Psoas muscle (tissue), 8 donors: ENCODE measurements around the gene VPS36. TPM values are rescaled to one million over a fixed set of nuclear protein-coding genes. Genes with fewer than 3 reads are reported as not detected.
"Not testable (repeated sequence)": the region's sequence is repeated elsewhere in the genome, so short reads cannot be mapped to it uniquely, and the experiment has no call there.

Experiments used
- ATAC-seq, 4 donors: fragments of 200-7000 bp; cut with Tn5 transposase; one replicate each; pipeline ENCODE4 v1.9.1; 2020; ENCODE audit warnings: moderate library complexity in 3 of 4, mild to moderate bottlenecking in 2 of 4
- DNase-seq, 2 donors: peaks; one replicate each; pipeline ENCODE4 v3.0.0-alpha.2; 2020
- H3K27ac ChIP-seq: fragments of 200-600 bp; one replicate; pipeline ENCODE4 v1.8.0; 2022
- H3K27me3 ChIP-seq, 3 donors: fragments of 200-600 bp in 1 of 3; one replicate each; pipeline versions ENCODE4 v1.6.1 to v1.8.0; 2013 to 2022; ENCODE audit warnings: low read length in 2 of 3, mild to moderate bottlenecking in 2 of 3, moderate library complexity in 1 of 3; ENCODE audit not compliant: insufficient read depth in 3 of 3
- H3K36me3 ChIP-seq, 2 donors: fragments of 200-600 bp in 1 of 2; one replicate each; pipeline versions ENCODE4 v1.6.1 to v1.8.0; 2013 to 2022; ENCODE audit warnings: low read depth in 1 of 2, mild to moderate bottlenecking in 1 of 2, moderate library complexity in 1 of 2; ENCODE audit not compliant: insufficient read depth in 1 of 2
- H3K4me1 ChIP-seq: fragments of 200-600 bp; one replicate; pipeline ENCODE4 v1.8.0; 2022
- H3K4me3 ChIP-seq: fragments of 200-600 bp; one replicate; pipeline ENCODE4 v1.8.0; 2022; ENCODE audit warnings: mild to moderate bottlenecking
- H3K9me3 ChIP-seq: fragments of 200-600 bp; one replicate; pipeline ENCODE4 v1.8.0; 2022
- WGBS, 3 donors: extraction: QIAGEN DNeasy Blood & Tissue Kit; methylation state at CpG; one replicate each; pipeline versions ENCODE4 v1.1.6 to v1.1.7; 2013; 5-methylcytosine and 5-hydroxymethylcytosine counted together
- intact Hi-C, 2 donors: fragments of 100-400 bp; cut with DNase I; formaldehyde crosslinking; loops; one replicate each; pipeline versions ENCODE4 v1.11.0 to v1.14.2; 2022
- long read RNA-seq, 2 donors: library from polyadenylated mRNA; unstranded; transcript quantifications; one replicate each; pipeline ENCODE4 v2.0.0, GENCODE V29; 2021
- polyA plus RNA-seq, 3 donors: library from polyadenylated mRNA; stranded (reverse); fragments of 200-250 nt; gene quantifications; one replicate each; pipeline ENCODE4 v1.2.3, GENCODE V29; 2013
- total RNA-seq, 4 donors: library from RNA; stranded (reverse); fragmentation: NEBNext Ultra II Directional in 2 of 4; extraction: Animal tissue kit (Norgen Biotek cat#: 25700) in 2 of 4; gene quantifications; one replicate each; pipeline versions ENCODE4 v1.2.1 to v1.2.4, GENCODE V29; 2021 to 2023
- TF ChIP-seq, protein P1 (sequence below): fragments of 200-600 bp; IDR thresholded peaks from one replicate; pipeline ENCODE4 v1.8.0; 2022; ENCODE audit warnings: antibody characterized with exemption
- donor health status: healthy with polysubstance abuse.
- donor health status: DM: no; HTN: no; CAD: no; lungs with moderate emphysema.
- donor health status: Bipolar disorder and iron deficiency.
- donor health status: healthy.
- donor health status: DM: yes; HTN: yes; CAD: no.
- donor health status: DM: no; HTN: no; CAD: no.
- donor health status: DM: no; HTN: no; CAD: no.
- donor health status: DM: yes; HTN: yes; CAD: no.

The VPS36 gene, protein sequence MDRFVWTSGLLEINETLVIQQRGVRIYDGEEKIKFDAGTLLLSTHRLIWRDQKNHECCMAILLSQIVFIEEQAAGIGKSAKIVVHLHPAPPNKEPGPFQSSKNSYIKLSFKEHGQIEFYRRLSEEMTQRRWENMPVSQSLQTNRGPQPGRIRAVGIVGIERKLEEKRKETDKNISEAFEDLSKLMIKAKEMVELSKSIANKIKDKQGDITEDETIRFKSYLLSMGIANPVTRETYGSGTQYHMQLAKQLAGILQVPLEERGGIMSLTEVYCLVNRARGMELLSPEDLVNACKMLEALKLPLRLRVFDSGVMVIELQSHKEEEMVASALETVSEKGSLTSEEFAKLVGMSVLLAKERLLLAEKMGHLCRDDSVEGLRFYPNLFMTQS
- total RNA-seq (10 to 100 TPM; 28.5 to 35.2 (median 31.3) TPM), polyA plus RNA-seq (10 to 100 TPM; 15.5 to 29.2 (median 19.4) TPM)
- long read RNA-seq, donor 1, full-length matches to known transcripts, result 24 of 39 reads
- long read RNA-seq, donor 1, partial matches to known transcripts, result 4 of 39 reads
- long read RNA-seq, donor 1, other reads (novel, unspliced or antisense), result 11 of 39 reads
- long read RNA-seq, donor 2, full-length matches to known transcripts, result 43 of 66 reads
- long read RNA-seq, donor 2, partial matches to known transcripts, result 11 of 66 reads
- long read RNA-seq, donor 2, other reads (novel, unspliced or antisense), result 12 of 66 reads

DNA sequence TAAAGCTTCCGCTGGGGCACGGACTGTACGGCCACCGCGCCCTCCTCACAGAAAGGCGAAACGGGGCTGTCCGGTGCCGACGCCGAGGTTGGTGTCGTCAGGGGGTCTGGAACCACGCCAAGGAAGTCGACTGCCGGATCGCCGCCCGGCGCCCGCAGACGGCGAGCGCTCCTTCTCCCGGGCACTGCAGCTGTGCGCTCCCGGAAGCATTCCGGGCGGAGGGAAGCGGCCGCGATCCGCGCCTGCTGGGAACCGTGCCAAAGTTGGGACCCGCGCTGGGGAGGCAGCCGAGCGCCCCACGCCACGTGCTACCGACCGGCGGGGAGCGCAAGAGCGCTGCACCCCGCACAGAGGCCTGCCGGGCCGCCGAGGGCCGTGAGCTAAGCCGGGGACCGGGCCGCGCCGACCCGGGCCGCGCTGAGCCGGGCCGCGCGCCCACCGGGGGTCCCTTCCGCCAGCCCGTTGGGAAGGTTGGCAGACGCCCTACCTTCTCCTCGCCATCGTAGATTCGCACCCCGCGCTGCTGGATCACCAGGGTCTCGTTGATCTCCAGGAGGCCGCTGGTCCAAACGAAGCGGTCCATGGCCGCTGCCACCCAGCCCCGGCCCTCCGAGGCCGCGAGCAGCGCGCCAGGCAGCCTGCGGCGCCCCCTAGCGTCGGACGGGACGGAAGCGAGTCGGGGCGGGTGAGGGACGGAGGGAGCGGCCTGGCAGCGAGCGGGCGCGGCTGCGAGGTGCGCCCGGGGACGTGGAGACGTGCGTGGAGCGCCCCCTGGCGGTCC, at the start of gene VPS36:
VPS36 (minus strand) TSS at position 623 of the 781 bp plus-strand sequence; CDS start at position 583, 40 bp downstream.
- peak within 1 kb of the TSS; percentile 99 for H3K27ac ChIP-seq
- intact Hi-C loops, result loop anchor here (2.0 to 10.0 kb wide), 6 partner anchors 103 to 445 kb away; partner anchors contain the start of gene SUGT1 (in 2 of the 2)
- ATAC-seq (peak; percentile 89 to 94 (median 91)), DNase-seq (peak; percentile 97 to 98)
- TF ChIP-seq, protein P1, sequence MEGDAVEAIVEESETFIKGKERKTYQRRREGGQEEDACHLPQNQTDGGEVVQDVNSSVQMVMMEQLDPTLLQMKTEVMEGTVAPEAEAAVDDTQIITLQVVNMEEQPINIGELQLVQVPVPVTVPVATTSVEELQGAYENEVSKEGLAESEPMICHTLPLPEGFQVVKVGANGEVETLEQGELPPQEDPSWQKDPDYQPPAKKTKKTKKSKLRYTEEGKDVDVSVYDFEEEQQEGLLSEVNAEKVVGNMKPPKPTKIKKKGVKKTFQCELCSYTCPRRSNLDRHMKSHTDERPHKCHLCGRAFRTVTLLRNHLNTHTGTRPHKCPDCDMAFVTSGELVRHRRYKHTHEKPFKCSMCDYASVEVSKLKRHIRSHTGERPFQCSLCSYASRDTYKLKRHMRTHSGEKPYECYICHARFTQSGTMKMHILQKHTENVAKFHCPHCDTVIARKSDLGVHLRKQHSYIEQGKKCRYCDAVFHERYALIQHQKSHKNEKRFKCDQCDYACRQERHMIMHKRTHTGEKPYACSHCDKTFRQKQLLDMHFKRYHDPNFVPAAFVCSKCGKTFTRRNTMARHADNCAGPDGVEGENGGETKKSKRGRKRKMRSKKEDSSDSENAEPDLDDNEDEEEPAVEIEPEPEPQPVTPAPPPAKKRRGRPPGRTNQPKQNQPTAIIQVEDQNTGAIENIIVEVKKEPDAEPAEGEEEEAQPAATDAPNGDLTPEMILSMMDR, result peak; percentile 100
- H3K4me1 ChIP-seq, result peaks cover 28% of the 10 kb centered on the region
- no peaks in the 10 kb centered on the region for H3K27me3 ChIP-seq
- H3K9me3 ChIP-seq, result no peaks in the 10 kb centered on the region
- peak within 1 kb of the TSS; percentile 91 for H3K4me3 ChIP-seq
- no peaks in the 10 kb centered on the region for H3K36me3 ChIP-seq
- WGBS, 3 donors, result 0 to 1% (median 0%) methylated on average over 69 to 105 of the region's 105 CpGs

DNA sequence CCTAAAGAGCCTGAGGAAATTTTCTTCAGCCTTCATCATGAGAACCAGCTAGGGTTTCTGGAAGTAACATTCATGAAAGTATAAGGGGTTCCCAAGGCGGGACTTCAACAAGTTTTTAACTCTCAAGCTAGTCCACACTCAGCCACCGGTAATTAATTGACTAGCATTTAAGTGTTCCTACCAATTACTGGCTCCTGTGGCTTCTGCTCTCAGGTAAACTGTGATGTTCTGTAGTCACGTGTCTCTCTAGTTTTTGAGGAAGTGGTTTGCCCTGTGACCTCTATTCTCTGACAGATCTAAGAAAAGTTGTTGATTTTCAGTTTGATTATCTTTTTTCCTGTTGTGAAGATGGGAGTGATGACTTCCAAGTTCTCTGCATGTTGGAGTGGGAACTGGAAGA, 47.5 kb upstream of the VPS36 start:
- H3K36me3 ChIP-seq, H3K4me1 ChIP-seq, DNase-seq, H3K4me3 ChIP-seq, H3K9me3 ChIP-seq, H3K27ac ChIP-seq, H3K27me3 ChIP-seq, intact Hi-C loops, ATAC-seq: not testable (repeated sequence)
- 63 to 95% (median 82%) methylated on average over 2 to 3 of the region's 3 CpGs for WGBS, 3 donors

DNA sequence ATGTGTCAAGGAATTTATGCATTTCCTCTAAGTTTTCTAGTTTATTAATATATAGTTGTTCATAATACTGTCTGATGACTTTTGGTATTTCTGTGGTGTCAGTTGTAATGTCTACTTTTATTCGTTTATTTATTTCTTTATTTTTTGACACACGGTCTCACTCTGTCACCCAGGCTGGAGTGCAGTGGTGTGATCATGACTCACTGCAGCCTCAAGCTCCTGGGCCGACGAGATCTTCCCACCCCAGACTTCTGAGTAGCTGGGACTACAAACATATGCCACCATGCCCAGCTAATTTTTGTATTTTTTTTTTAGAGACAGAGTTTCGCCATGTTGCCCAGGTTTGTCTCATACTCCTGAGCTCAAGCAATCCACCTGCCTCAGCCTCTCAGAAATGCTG, 43.8 kb upstream of the VPS36 start:
- H3K4me3 ChIP-seq, H3K36me3 ChIP-seq, ATAC-seq, H3K27me3 ChIP-seq, DNase-seq, H3K9me3 ChIP-seq, H3K27ac ChIP-seq, H3K4me1 ChIP-seq, intact Hi-C loops: not testable (repeated sequence)
- WGBS, 3 donors, result 64 to 93% (median 67%) methylated on average over 4 to 5 of the region's 5 CpGs

DNA sequence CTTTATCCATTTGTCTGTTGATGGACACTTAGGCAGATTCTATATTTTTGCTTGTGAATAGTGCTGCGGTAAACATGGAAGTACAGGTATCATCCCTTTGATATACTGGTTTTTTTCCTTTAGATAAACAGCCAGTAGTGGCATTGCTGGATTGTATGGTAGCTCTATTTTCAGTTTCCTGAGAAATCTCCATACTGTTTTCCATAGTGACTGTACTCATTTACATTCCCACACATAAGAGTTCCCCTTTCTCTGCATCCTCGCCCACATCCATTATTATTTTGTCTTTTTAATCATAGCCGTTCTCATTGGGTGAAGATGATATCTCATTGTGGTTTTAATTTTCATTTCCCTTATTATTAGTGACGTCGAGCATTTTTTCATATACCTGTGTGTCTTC, 40.6 kb upstream of the VPS36 start:
- H3K36me3 ChIP-seq, H3K27me3 ChIP-seq, H3K27ac ChIP-seq, H3K9me3 ChIP-seq, intact Hi-C loops, H3K4me3 ChIP-seq, H3K4me1 ChIP-seq, ATAC-seq, DNase-seq: not testable (repeated sequence)
- WGBS, 3 donors, result 86 to 94% (median 91%) methylated on average over 2 of the region's 5 CpGs

DNA sequence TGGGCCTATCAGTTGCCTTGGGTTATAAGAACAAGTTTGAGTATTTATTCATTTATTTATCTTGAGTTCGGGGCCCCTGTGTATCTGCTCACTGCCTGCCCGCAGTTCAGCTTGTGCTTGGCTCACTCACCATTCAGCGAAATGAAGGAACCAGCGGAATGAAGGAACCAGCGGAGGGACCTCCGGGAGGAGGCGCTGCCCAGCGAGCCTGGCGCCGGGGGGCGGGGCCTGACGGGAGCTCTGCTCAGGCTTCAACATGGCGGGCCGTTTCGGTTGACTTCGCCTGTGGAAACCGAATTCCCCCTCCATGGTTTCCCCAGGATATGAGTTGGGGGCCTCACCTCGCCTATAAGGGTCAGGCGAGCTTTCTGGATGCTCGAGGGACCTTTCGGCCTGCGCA, 38.3 kb upstream of the VPS36 start:
- H3K9me3 ChIP-seq, ATAC-seq, H3K27ac ChIP-seq, DNase-seq, H3K27me3 ChIP-seq, H3K4me3 ChIP-seq, H3K36me3 ChIP-seq, H3K4me1 ChIP-seq, intact Hi-C loops: not testable (repeated sequence)
- no CpG with 5 or more reads among the region's 22 CpGs for WGBS, 3 donors

DNA sequence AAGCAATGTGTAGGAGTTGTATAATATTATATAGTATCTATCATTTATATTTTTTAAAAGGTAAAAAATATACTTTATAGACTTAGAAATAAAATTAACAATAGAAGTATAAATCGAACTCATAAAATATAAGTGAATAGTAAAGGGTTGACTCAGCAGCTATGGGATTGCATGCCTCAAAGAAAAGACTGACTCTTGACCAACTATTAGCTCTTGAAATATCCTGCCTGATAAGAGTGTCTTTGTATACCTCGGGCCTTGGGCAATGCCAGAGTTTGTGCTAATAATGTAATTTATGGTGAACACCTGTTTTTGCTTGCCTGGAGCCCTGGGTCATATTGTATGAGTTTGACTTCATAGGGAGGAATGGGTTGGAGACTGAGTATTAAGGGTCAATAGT, 36.6 kb upstream of the VPS36 start:
- intact Hi-C loops, result not testable (repeated sequence)

DNA sequence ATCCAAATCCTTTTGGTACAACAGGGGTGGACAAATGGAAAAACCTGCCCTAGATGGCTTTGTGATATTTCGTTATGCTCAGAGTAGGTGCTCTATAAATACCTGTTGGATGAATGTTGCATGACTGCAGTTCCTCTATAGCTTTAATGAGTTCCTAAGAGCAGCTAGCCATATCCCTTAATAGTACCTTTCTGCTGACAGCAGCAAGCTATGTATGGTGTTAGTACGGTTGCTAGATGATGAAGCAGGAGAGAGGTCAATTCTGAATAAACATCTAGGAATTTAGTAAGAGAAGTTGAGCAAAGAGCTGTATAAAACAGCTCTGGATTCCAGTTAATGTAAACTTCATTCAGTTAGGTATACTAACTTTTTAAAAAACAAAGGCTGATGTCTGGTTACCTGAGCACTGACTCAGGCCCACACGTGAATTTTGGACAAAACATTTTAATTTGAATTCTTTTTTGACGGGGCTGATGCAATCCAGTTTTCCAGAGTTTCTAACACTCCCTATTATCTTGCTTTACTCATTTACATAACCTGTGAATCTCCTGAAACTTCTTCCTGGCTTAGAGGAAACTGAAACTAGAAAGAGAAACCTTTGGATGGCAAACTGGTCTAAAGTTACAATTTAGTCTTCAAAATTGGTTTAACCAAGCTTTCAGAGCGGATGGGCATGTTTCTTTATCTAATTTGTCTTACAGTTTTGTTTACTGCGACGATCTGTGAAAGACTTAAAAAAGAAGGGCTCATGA, 30.4 kb upstream of the VPS36 start:
- ATAC-seq, H3K4me3 ChIP-seq, H3K9me3 ChIP-seq, H3K27ac ChIP-seq, DNase-seq, H3K36me3 ChIP-seq, H3K4me1 ChIP-seq, H3K27me3 ChIP-seq, intact Hi-C loops: not testable (repeated sequence)
- 85 to 90% (median 87%) methylated on average over 6 of the region's 7 CpGs for WGBS, 3 donors

More for the DNA sequence above, 36.6 kb upstream of the VPS36 start:
- H3K36me3 ChIP-seq, H3K27me3 ChIP-seq, H3K4me3 ChIP-seq, H3K27ac ChIP-seq, H3K4me1 ChIP-seq, DNase-seq, ATAC-seq, H3K9me3 ChIP-seq: not testable (repeated sequence)
- WGBS, 3 donors, result 32 to 74% (median 40%) methylated on average over 1 to 2 of the region's 2 CpGs

DNA sequence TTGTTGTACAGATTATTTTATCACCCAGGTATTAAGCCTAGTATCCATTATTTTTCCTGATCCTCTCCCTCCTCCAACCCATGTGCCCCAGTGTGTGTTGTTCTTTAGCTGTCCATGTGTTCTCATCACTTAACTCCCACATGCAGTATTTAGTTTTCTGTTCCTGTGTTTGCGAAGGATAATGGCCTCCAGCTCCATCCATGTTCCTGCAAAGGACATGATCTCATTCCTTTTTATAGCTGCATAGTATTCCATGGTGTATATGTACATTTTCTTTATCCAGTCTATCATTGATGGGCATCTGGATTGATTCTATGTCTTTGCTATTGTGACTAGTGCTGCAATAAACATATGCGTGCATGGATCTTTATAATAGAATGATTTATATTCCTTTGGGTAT, 18.1 kb upstream of the VPS36 start:
- H3K4me1 ChIP-seq, intact Hi-C loops, ATAC-seq, H3K27ac ChIP-seq, H3K4me3 ChIP-seq, DNase-seq, H3K9me3 ChIP-seq, H3K27me3 ChIP-seq: not testable (repeated sequence)
- H3K36me3 ChIP-seq, result peaks cover 0 to 32% of the 10 kb centered on the region in 2 donors
- 95 to 100% (median 96%) methylated on average over 2 of the region's 2 CpGs for WGBS, 3 donors
